Fibroblast of upper back skin (primary cell): Measurements from ENCODE around the gene TNMD.
A peak's percentile ranks its signal among the peaks of the same experiment; 100 is the strongest.

Experiments
- DNase-seq: peaks from one replicate; pipeline ENCODE4 v3.0.0-alpha.2; 2013

The TNMD gene

GRCh38 chrX:100645106-100645505 lies 60.4 kb downstream of the TNMD start:
- DNase-seq: no peak

- peak; percentile 47 for DNase-seq
Observed at GRCh38 chrX:100647095-100647494, 62.4 kb downstream of the TNMD start.

- no peak for DNase-seq
Observed at GRCh38 chrX:100647739-100648138, 63.0 kb downstream of the TNMD start.

- DNase-seq: peak; percentile 81
Observed at GRCh38 chrX:100648458-100649417, 64.0 kb downstream of the TNMD start.
